Ureter (tissue), 1 donor: ENCODE data around the gene MRPL39. TPM values are rescaled to one million over a fixed set of nuclear protein-coding genes. Genes with fewer than 3 reads are reported as not detected.
A peak's percentile ranks its signal among the peaks of the same experiment; 100 is the strongest.

Source experiments
- DNase-seq: peaks from one replicate; pipeline ENCODE4 v3.0.0-alpha.2; 2020; ENCODE audit warnings: low spot score
- total RNA-seq: library from RNA; stranded (reverse); gene quantifications from one replicate; pipeline ENCODE4 v1.2.4, GENCODE V29; 2023
- donor health status: DM: yes; HTN: yes; CAD: no.

The MRPL39 gene
- total RNA-seq, 1 donor from 2014 or later, result 24.0 TPM

DNA sequence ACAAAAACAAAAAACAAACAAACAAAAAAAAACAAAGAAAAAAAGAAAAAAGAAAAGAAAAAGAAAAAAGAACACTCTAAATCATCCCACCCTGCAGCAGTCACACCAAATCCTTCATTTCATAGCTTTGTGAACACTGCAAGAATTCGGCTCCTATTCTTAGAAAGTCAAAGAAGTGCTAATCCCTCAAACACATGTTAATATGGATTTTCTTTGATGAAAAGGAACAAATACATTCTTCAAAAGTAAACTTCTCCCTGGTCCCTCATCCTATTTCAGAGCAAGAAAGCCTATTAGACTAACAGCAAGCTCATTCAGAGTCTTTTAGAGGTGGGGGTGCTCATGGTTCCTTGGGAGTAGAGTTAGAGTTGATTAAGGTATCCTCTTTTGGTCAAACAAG is 7.2 kb upstream of the MRPL39 start:
- no peak for DNase-seq

- peak; percentile 84 for DNase-seq
Observed at GRCh38 chr21:25608044-25608737, 910 bp upstream of the MRPL39 start.

DNA sequence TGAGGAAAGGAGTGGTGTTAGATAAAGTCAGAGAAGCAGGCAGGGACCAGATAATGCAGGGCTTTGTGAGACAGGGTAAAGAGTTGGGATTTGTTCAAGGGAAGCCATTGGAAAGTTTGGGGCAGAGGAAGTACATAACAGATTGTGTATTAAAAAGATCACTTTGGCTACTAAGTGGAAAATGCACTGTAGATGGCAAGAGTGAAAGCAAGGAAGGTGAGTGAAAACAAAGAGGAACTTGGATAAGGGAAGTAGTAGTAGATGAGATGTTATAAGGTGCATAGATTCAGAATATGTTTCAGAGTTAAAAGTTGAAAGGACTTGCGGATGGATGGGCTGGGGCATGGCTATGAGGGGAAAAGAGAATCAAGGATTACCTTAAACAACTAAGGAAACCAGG is 17.4 kb downstream of the MRPL39 start:
- no peak for DNase-seq

DNA sequence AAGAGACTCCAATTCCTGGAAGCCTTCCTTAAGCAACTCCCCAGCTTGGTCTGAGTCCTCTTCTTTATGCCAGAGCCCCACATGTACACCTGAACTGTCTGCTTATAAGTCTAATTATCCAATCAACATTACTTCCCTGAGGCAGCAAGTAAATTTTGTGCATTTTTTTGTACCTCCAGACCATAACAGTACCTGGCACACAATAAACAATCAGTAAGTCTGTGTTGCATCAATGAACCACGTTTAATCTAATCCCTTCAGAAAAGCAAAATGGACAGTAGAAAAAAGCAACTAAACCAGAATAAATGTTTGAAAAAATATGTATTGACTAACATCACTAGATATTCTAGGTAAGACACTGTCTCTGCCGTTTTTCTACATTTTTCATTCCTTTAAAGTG is 20.5 kb downstream of the MRPL39 start:
- DNase-seq, result no peak

GRCh38 chr21:25586326-25586725 is 21.0 kb downstream of the MRPL39 start:
- no peak for DNase-seq

DNA sequence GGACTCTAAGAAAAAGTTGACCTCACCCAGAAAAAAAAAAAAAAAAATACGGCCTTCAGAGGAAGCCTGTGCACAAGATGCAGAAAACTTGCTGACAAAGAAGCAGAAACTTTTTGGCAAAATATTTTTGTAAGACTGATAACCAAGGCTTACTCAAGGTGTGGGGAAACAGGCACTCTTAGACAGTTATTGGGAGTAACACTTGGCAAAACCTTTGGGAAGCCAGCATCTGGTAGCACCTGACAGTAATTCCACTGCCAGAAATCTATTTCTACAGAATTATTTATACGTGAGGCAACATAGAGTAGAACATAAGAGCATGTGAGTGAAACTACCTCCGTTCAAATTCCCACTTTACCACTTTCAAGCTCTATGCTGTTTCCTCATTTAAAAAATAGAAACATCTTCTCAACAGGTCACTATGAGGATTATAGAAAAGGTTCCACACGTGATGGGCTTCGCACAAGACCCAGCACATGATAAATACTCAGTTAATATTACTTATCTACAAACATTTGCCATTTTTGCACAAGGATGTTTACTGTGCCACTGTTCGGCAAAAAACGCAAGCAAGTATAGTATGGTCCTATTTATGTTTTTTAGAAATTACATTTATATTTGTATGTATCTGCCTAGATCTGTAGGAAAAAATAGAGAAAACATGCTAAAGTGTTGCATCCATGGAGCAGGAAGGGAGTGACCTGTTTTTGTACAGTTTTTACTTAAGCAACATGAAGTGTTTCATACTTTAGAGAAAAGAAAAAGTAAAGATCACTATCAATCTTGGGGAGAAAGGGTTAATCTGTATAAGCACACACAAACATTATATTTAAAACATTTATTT is 22.2 kb downstream of the MRPL39 start:
- DNase-seq, result no peak

DNA sequence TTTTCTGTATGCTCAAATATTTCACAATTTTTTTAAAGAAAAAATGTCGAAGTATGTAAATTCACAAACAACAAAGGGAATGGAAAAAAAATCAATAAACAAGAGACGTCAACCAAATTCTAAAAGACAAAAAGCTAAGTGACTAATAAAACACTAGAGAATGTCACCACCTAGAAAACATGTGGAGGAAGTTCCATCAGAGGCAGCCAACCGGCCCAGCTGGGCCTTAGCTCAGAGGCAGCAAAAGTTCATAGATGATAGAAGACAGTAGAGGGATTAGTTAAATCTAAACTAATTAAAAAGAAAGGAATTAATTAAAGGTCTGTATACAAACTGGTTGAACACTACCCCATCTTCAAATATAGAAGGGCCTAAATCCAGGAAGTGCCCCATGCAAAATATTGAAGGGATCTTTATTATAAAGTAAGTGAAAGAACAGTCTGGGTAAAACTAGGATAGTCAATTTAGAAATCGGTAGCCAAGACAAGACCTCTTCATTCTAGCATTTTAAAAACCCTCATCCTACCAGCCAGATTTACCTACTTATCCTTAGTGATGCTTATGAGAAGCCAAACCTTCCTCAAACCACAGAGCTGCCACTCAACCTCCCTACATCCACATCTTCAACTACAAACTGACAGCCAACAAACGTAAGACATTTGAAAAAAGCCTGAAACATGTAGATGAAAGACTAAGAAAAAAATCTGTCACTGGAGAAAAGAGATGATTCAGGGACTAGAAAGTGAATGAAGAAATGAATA is 23.7 kb downstream of the MRPL39 start:
- no peak for DNase-seq

- no peak for DNase-seq
Observed at GRCh38 chr21:25582888-25583287, 24.4 kb downstream of the MRPL39 start.

GRCh38 chr21:25582164-25582790 is 25.0 kb downstream of the MRPL39 start:
- DNase-seq, result no peak

DNA sequence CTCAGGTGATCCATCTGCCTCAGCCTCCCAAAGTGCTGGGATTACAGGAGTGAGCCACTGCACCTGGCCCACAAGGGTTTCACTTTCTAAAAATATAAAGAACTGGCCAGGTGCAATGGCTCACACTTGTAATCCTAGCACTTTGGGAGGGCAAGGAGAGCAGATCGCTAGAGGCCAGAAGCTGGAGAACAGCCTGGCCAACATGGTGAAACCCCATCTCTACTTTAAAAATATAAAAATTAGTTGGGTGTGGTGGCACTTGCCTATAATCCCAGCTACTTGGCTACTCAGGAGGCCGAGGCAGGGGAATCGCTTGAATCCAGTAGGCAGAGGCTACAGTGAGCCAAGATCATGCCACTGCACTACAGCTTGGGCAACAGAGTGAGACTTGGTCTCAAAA is 25.7 kb downstream of the MRPL39 start:
- DNase-seq, result no peak

DNA sequence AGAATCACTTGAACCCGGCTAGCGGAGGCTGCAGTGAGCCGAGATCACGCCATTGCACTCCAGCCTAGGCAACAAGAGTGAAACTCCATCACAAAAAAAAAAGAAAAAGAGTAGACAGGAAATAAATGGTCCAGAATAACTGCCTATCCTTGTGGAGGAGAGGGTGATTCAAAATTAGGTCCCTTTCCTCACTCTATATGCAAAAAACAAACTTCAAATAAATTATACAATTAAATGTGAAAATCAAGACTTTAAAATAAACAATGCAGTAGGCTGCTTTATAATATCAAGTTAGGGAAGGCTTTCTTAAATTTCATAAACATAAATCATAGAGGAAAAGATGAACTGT is 26.4 kb downstream of the MRPL39 start:
- no peak for DNase-seq

DNA sequence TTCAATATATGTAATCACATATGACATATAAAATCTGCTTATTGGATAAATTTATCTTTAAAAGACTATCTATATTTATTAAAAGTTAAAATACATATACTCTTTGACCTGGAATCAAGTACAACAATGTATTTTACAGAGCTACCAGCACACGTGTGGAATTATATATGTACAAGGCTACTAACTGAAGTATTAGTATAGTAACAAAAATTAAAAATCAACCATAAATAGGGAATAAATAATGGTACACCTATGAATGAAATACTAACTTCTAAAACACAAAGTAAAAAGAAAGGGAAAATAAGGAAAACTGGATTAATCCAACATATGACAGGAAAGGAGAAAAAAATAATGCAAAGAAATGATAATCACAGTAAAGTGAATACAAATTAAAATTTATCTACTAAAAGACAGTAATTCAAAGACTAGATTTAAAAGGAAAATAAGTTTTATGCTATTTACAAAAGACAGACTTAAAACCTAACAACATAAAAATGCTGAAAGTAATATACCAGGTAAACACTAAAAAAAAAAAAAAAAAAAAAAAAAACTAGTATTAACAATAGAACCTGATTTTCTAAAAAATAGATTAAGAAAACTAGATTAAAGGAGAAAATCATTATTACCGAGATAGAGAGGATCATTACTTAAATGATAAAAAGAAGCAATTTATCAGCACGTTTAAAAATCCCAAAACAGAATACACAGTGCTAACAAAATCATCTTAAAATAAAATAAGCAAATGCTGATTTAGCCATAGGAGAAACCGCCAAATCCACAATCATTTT is 27.9 kb downstream of the MRPL39 start:
- DNase-seq, result no peak

- DNase-seq, result no peak
Observed at GRCh38 chr21:25578056-25578961, 29.0 kb downstream of the MRPL39 start.

- no peak for DNase-seq
Observed at GRCh38 chr21:25577424-25578055, 29.7 kb downstream of the MRPL39 start.

DNA sequence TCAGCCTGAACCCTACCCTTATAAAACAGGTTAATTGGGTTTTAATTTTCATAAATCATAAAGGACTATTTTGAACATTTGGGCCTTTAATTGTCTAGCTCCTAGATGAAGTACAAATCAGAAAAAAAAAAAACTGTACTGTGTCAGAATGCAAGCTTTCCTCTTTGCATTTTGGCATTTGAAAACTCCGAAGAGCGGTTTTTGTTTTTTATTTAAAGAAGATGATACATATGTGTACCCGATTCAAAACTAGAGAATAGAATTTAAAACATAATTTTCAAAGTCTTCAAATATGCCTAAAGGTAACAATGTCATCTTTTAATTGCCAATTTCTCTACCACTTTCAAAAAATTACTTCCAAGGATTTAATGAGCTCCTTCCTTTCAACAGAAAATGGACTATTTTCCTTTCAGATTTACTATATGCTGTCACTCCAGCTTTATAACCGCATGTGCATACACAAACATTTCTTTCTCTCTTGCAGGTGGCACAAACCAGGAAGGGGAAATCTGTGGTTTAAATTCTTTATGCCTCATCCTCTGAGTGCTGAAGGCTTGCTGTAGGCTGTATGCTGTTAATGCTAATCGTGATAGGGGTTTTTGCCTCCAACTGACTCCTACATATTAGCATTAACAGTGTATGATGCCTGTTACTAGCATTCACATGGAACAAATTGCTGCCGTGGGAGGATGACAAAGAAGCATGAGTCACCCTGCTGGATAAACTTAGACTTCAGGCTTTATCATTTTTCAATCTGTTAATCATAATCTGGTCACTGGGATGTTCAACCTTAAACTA is 33.7 kb downstream of the MRPL39 start:
- DNase-seq, result no peak

GRCh38 chr21:25572861-25573310 is 34.4 kb downstream of the MRPL39 start:
- no peak for DNase-seq

- no peak for DNase-seq
Observed at GRCh38 chr21:25571726-25572121, 35.6 kb downstream of the MRPL39 start.

DNA sequence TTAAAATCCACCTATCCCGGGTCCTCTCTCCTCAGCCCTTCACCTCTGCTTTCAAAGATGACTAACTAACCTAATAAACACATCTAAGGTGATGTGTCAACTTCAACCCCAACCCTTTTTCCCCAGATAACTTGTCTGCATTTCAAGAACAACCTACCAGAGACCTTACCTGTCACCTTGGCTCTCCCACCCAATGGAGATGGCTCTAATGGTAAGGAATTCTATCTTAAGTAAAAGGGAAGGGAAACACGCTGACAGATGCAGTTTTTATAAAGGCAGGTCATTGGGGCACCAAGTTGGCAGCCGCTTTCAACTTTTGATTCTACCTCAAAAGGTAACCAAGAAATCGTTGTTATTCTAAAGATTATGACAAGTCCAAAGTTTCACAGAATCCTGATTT is 37.6 kb downstream of the MRPL39 start:
- DNase-seq, result no peak

- DNase-seq, result no peak
Observed at GRCh38 chr21:25569084-25569483, 38.2 kb downstream of the MRPL39 start.
